Lower leg skin (tissue), 3 donors: Measurements from ENCODE around the gene OPTC.

Experiments
- POLR2A ChIP-seq, 2 donors: fragments of 450-650 bp; IDR thresholded peaks; one replicate each; pipeline ENCODE4 v1.6.1; 2016 to 2017; ENCODE audit warnings: antibody characterized with exemption in 2 of 2, mild to moderate bottlenecking in 1 of 2, moderate library complexity in 1 of 2
- TF ChIP-seq, protein P1 (sequence below), 3 donors: fragments of 450-650 bp; IDR thresholded peaks; one replicate each; pipeline ENCODE4 v1.5.1; 2016; ENCODE audit warnings: antibody characterized with exemption in 3 of 3, mild to moderate bottlenecking in 3 of 3, moderate library complexity in 2 of 3

DNA sequence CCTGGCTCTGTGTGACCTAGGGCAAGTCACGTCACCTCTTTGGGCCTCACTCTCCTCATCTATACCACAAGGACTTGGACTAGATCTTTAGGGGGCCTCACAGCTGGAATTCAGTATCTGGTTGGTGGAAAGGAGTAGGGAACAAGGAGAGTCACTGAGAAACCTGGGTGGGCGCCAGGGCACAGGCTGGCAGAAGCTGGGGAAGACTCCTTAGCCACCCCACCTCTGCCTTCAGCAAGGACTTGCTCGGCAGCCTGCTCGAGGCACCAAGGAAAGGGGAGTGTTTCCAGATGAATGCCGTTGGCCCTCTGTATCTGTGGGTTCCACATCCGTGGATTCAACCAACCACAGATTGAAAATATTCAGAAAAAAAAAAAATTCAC is 1.2 kb upstream of the OPTC start:
- TF ChIP-seq, protein P1, sequence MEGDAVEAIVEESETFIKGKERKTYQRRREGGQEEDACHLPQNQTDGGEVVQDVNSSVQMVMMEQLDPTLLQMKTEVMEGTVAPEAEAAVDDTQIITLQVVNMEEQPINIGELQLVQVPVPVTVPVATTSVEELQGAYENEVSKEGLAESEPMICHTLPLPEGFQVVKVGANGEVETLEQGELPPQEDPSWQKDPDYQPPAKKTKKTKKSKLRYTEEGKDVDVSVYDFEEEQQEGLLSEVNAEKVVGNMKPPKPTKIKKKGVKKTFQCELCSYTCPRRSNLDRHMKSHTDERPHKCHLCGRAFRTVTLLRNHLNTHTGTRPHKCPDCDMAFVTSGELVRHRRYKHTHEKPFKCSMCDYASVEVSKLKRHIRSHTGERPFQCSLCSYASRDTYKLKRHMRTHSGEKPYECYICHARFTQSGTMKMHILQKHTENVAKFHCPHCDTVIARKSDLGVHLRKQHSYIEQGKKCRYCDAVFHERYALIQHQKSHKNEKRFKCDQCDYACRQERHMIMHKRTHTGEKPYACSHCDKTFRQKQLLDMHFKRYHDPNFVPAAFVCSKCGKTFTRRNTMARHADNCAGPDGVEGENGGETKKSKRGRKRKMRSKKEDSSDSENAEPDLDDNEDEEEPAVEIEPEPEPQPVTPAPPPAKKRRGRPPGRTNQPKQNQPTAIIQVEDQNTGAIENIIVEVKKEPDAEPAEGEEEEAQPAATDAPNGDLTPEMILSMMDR (IDR thresholded peaks at IDR 0.05): no peak
- TF ChIP-seq POLR2A (IDR thresholded peaks at IDR 0.05): no peak
